ENCODE measurements around the gene ENOX1.

Gene ENOX1

GRCh38 chr13:43408274-43408673 lies 378.5 kb downstream of the ENOX1 start:
- no peak overlapping the region for H3K4me3 ChIP-seq (replicated peaks; ENCODE audit: low read depth, low read length)
- no peak for TF ChIP-seq CTCF (IDR thresholded peaks at IDR 0.05; ENCODE audit: low read length, missing control alignments)
- DNase-seq (ENCODE audit: low read depth), result no peak

- DNase-seq (ENCODE audit: low read depth), result no peak
- TF ChIP-seq CTCF (IDR thresholded peaks at IDR 0.05; ENCODE audit: low read length, missing control alignments), result no peak
- H3K4me3 ChIP-seq (replicated peaks; ENCODE audit: low read depth, low read length), result no peak overlapping the region
Observed at GRCh38 chr13:43407023-43407581, 379.7 kb downstream of the ENOX1 start.

- no peak for TF ChIP-seq CTCF (IDR thresholded peaks at IDR 0.05; ENCODE audit: low read length, missing control alignments)
- peak; percentile 67 for DNase-seq (ENCODE audit: low read depth)
- H3K4me3 ChIP-seq (replicated peaks; ENCODE audit: low read depth, low read length), result no peak overlapping the region
Observed at GRCh38 chr13:43405457-43405856, 381.3 kb downstream of the ENOX1 start.

GRCh38 chr13:43402380-43402779 lies 384.4 kb downstream of the ENOX1 start:
- H3K4me3 ChIP-seq (replicated peaks; ENCODE audit: low read depth, low read length), result no peak overlapping the region
- TF ChIP-seq CTCF (IDR thresholded peaks at IDR 0.05; ENCODE audit: low read length, missing control alignments), result no peak
- no peak for DNase-seq (ENCODE audit: low read depth)

GRCh38 chr13:43401361-43401760 lies 385.4 kb downstream of the ENOX1 start:
- DNase-seq (ENCODE audit: low read depth), result no peak
- no peak for TF ChIP-seq CTCF (IDR thresholded peaks at IDR 0.05; ENCODE audit: low read length, missing control alignments)

GRCh38 chr13:43397111-43397510 lies 389.7 kb downstream of the ENOX1 start:
- peak; percentile 43 for DNase-seq (ENCODE audit: low read depth)
- H3K4me3 ChIP-seq (replicated peaks; ENCODE audit: low read depth, low read length), result no peak overlapping the region
- TF ChIP-seq CTCF (IDR thresholded peaks at IDR 0.05; ENCODE audit: low read length, missing control alignments), result no peak

More at GRCh38 chr13:43401361-43401760, 385.4 kb downstream of the ENOX1 start:
- no peak overlapping the region for H3K4me3 ChIP-seq (replicated peaks; ENCODE audit: low read depth, low read length)

GRCh38 chr13:43391036-43391435 lies 395.7 kb downstream of the ENOX1 start:
- no peak overlapping the region for H3K4me3 ChIP-seq (replicated peaks; ENCODE audit: low read depth, low read length)
- no peak for TF ChIP-seq CTCF (IDR thresholded peaks at IDR 0.05; ENCODE audit: low read length, missing control alignments)
- no peak for DNase-seq (ENCODE audit: low read depth)
